HT1080 (cell line): Measurements from ENCODE around the gene NEK7. TPM values are rescaled to one million over a fixed set of nuclear protein-coding genes. Genes with fewer than 3 reads are reported as not detected.
"Not testable (repeated sequence)": the region's sequence is repeated elsewhere in the genome, so short reads cannot be mapped to it uniquely, and the experiment has no call there.

Experiments used
- DNase-seq: peaks from one replicate; pipeline ENCODE4 v3.0.0-alpha.2; 2015; ENCODE audit warnings: low read depth
- total RNA-seq: library from RNA; depleted of rRNA; stranded (reverse); fragments of >200 nt; shearing (Covaris generic); gene quantifications from 2 replicates; pipeline ENCODE4 v1.2.3, GENCODE V29; 2014

The NEK7 gene
- total RNA-seq, 1 experiment from 2014 or later = 48.7 TPM

- DNase-seq = no peak
Observed at GRCh38 chr1:198168227-198168626, 11.4 kb downstream of the NEK7 start.

GRCh38 chr1:198169672-198170071 lies 12.9 kb downstream of the NEK7 start:
- DNase-seq = no peak

- DNase-seq = no peak
Observed at GRCh38 chr1:198171667-198172540, 15.1 kb downstream of the NEK7 start.

GRCh38 chr1:198173832-198174231 lies 17.0 kb downstream of the NEK7 start:
- no peak for DNase-seq

- DNase-seq = no peak
Observed at GRCh38 chr1:198174297-198174696, 17.5 kb downstream of the NEK7 start.

- DNase-seq = no peak
Observed at GRCh38 chr1:198175423-198176170, 18.8 kb downstream of the NEK7 start.

- no peak for DNase-seq
Observed at GRCh38 chr1:198176179-198176578, 19.4 kb downstream of the NEK7 start.

- DNase-seq = no peak
Observed at GRCh38 chr1:198177546-198177945, 20.7 kb downstream of the NEK7 start.

- DNase-seq = no peak
Observed at GRCh38 chr1:198178615-198179014, 21.8 kb downstream of the NEK7 start.

- peak; percentile 77 for DNase-seq
Observed at GRCh38 chr1:198179556-198179981, 22.8 kb downstream of the NEK7 start.

GRCh38 chr1:198183605-198184004 lies 26.8 kb downstream of the NEK7 start:
- DNase-seq = no peak

- no peak for DNase-seq
Observed at GRCh38 chr1:198184516-198184915, 27.7 kb downstream of the NEK7 start.

GRCh38 chr1:198185146-198185545 lies 28.3 kb downstream of the NEK7 start:
- no peak for DNase-seq

- no peak for DNase-seq
Observed at GRCh38 chr1:198185759-198186158, 29.0 kb downstream of the NEK7 start.

- no peak for DNase-seq
Observed at GRCh38 chr1:198186916-198187580, 30.2 kb downstream of the NEK7 start.

- no peak for DNase-seq
Observed at GRCh38 chr1:198187973-198188588, 31.3 kb downstream of the NEK7 start.

GRCh38 chr1:198191117-198191516 lies 34.3 kb downstream of the NEK7 start:
- DNase-seq = no peak

GRCh38 chr1:198193871-198194270 lies 37.1 kb downstream of the NEK7 start:
- not testable (repeated sequence) for DNase-seq

GRCh38 chr1:198196630-198197029 lies 39.8 kb downstream of the NEK7 start:
- DNase-seq = no peak

GRCh38 chr1:198197285-198197684 lies 40.5 kb downstream of the NEK7 start:
- no peak for DNase-seq

GRCh38 chr1:198199105-198199504 lies 42.3 kb downstream of the NEK7 start:
- DNase-seq = no peak
